Inflammatory macrophage (primary cell): Measurements from ENCODE around the gene CRTAP.
"Not testable (repeated sequence)": the region's sequence is repeated elsewhere in the genome, so short reads cannot be mapped to it uniquely, and the experiment has no call there.

Experiments used
- DNase-seq, 2 donors: peaks; one replicate each; pipeline ENCODE4 v3.0.0-alpha.2; 2020 to 2022

CRTAP gene

GRCh38 chr3:33179132-33179531 lies 65.3 kb downstream of the CRTAP start:
- no peak for DNase-seq

GRCh38 chr3:33181229-33181628 lies 67.4 kb downstream of the CRTAP start:
- DNase-seq = no peak

- DNase-seq = not testable (repeated sequence)
These were observed 67.8 kb downstream of the CRTAP start for GRCh38 chr3:33181641-33182040.

GRCh38 chr3:33184863-33185262 lies 71.0 kb downstream of the CRTAP start:
- no peak for DNase-seq

- no peak for DNase-seq
These were observed 72.9 kb downstream of the CRTAP start for GRCh38 chr3:33186524-33187367.

GRCh38 chr3:33187368-33187634 lies 73.5 kb downstream of the CRTAP start:
- DNase-seq = no peak

- peak; percentile 26 to 28 for DNase-seq
These were observed 80.5 kb downstream of the CRTAP start for GRCh38 chr3:33194303-33194702.

- no peak for DNase-seq
These were observed 82.7 kb downstream of the CRTAP start for GRCh38 chr3:33196538-33196937.
